CD14-positive monocyte (primary cell): ENCODE data around the gene THSD7A. TPM values are rescaled to one million over a fixed set of nuclear protein-coding genes. Genes with fewer than 3 reads are reported as not detected.

Experiments used
- DNase-seq, 3 donors: peaks; one replicate each; pipeline ENCODE4 v3.0.0-alpha.2; 2011 to 2022
- H2AFZ ChIP-seq: 2 replicates; pipeline ENCODE4 v1.6.0; 2012; ENCODE audit warnings: mild to moderate bottlenecking, low read depth, low read length, inconsistent platforms; ENCODE audit not compliant: insufficient read depth, poor library complexity, severe bottlenecking
- H3K27ac ChIP-seq, 2 donors: 1 replicate in 1 of 2; 2 replicates in 1 of 2; pipeline ENCODE4 v1.5.1; 2012 to 2013; ENCODE audit warnings: low read length in 2 of 2, control low read depth in 1 of 2, inconsistent platforms in 1 of 2, low read depth in 1 of 2, mild to moderate bottlenecking in 1 of 2
- H3K27me3 ChIP-seq, 2 donors: one replicate each; pipeline versions ENCODE4 v1.6.0 to v1.6.1; 2011 to 2013; ENCODE audit warnings: low read length in 2 of 2; ENCODE audit not compliant: control insufficient read depth in 2 of 2, insufficient read depth in 2 of 2
- H3K36me3 ChIP-seq, 2 donors: replicated peaks in 1 of 2; 1 replicate in 1 of 2; 2 replicates in 1 of 2; pipeline versions ENCODE4 v1.5.1 to v1.6.1; 2012 to 2013; ENCODE audit warnings: low read length in 2 of 2, control low read depth in 1 of 2, inconsistent platforms in 1 of 2, mild to moderate bottlenecking in 1 of 2; ENCODE audit not compliant: insufficient read depth in 2 of 2, control insufficient read depth in 1 of 2
- H3K4me1 ChIP-seq, 2 donors: 1 replicate in 1 of 2; 2 replicates in 1 of 2; pipeline versions ENCODE4 v1.5.1 to v1.6.1; 2012 to 2013; ENCODE audit warnings: low read length in 2 of 2, control low read depth in 1 of 2, inconsistent platforms in 1 of 2, mild to moderate bottlenecking in 1 of 2, moderate library complexity in 1 of 2; ENCODE audit not compliant: insufficient read depth in 2 of 2, control insufficient read depth in 1 of 2
- H3K4me2 ChIP-seq: replicated peaks from 2 replicates; pipeline ENCODE3; 2012; ENCODE audit warnings: low read length, moderate library complexity, mild to moderate bottlenecking; ENCODE audit not compliant: poor library complexity, severe bottlenecking; ENCODE audit errors: extremely low read depth
- H3K4me3 ChIP-seq, 3 experiments: fragments of 200-600 bp in 1 of 3; sonication (generic) in 1 of 3; replicated peaks in 1 of 3; 1 replicate in 2 of 3; 2 replicates in 1 of 3; pipeline ENCODE4 v1.5.1; 2011 to 2013; ENCODE audit warnings: low read length in 3 of 3, mild to moderate bottlenecking in 3 of 3, control low read depth in 2 of 3, low read depth in 2 of 3, inconsistent platforms in 1 of 3, moderate library complexity in 1 of 3
- H3K79me2 ChIP-seq: 2 replicates; pipeline ENCODE4 v1.6.0; 2012; ENCODE audit warnings: mild to moderate bottlenecking, control low read depth, inconsistent platforms, low read length, moderate library complexity; ENCODE audit not compliant: insufficient read depth
- H3K9ac ChIP-seq: 2 replicates; pipeline ENCODE4 v1.6.0; 2017; ENCODE audit warnings: low read length, mild to moderate bottlenecking; ENCODE audit not compliant: insufficient read depth, poor library complexity, severe bottlenecking
- H3K9me3 ChIP-seq, 2 donors: replicated peaks in 1 of 2; 1 replicate in 1 of 2; 2 replicates in 1 of 2; pipeline versions ENCODE4 v1.5.1 to v1.6.1; 2012 to 2013; ENCODE audit warnings: low read length in 2 of 2, control low read depth in 1 of 2; ENCODE audit not compliant: control insufficient read depth in 1 of 2, insufficient read depth in 1 of 2
- H4K20me1 ChIP-seq: 2 replicates; pipeline ENCODE4 v1.6.0; 2012; ENCODE audit warnings: mild to moderate bottlenecking, low read length, control low read depth, moderate library complexity; ENCODE audit not compliant: insufficient read depth
- H3K27ac Mint-ChIP-seq, 7 donors: one replicate each; pipeline ENCODE4 v1.8.0; 2020; ENCODE audit warnings: mild to moderate bottlenecking in 7 of 7, mixed read lengths in 7 of 7, moderate library complexity in 6 of 7, inconsistent platforms in 2 of 7
- H3K27me3 Mint-ChIP-seq, 3 donors: one replicate each; pipeline ENCODE4 v1.8.0; 2021 to 2022; ENCODE audit warnings: low read depth in 3 of 3, mild to moderate bottlenecking in 3 of 3, mixed read lengths in 3 of 3, moderate library complexity in 3 of 3, inconsistent platforms in 1 of 3
- H3K36me3 Mint-ChIP-seq, 2 donors: one replicate each; pipeline ENCODE4 v1.8.0; 2020; ENCODE audit warnings: mixed read lengths in 2 of 2, inconsistent platforms in 1 of 2, mild to moderate bottlenecking in 1 of 2
- H3K4me1 Mint-ChIP-seq: one replicate; pipeline ENCODE4 v1.8.0; 2020; ENCODE audit warnings: mild to moderate bottlenecking, mixed read lengths
- H3K4me3 Mint-ChIP-seq, 2 donors: one replicate each; pipeline ENCODE4 v1.8.0; 2020; ENCODE audit warnings: mild to moderate bottlenecking in 2 of 2, mixed read lengths in 2 of 2, moderate library complexity in 1 of 2
- H3K9me3 Mint-ChIP-seq, 7 donors: one replicate each; pipeline ENCODE4 v1.8.0; 2020 to 2022; ENCODE audit warnings: mixed read lengths in 7 of 7, mild to moderate bottlenecking in 6 of 7, moderate library complexity in 6 of 7, inconsistent platforms in 2 of 7
- WGBS: methylation state at CpG from one replicate; pipeline ENCODE4 v1.1.5; 2013; ENCODE audit warnings: missing lambda C conversion rate; ENCODE audit not compliant: insufficient coverage; 5-methylcytosine and 5-hydroxymethylcytosine counted together
- intact Hi-C, 2 donors: fragments of 100-400 bp; cut with micrococcal nuclease; formaldehyde crosslinking; loops; one replicate each; pipeline versions ENCODE4 v1.15.0 to v1.15.1; 2023
- polyA plus RNA-seq, 3 donors: library from polyadenylated mRNA; depleted of rRNA in 1 of 3; unstranded in 2 of 3; stranded (reverse) in 1 of 3; fragments of 300-500 nt in 2 of 3; fragments of >200 nt in 1 of 3; fragmentation: Illumina TruSeq in 2 of 3; gene quantifications; 1 replicate in 2 of 3; 2 replicates in 1 of 3; pipeline ENCODE4 v1.2.3, GENCODE V29; 2012 to 2021
- TF ChIP-seq, protein P1 (sequence below): fragments of 200-600 bp; IDR thresholded peaks from one replicate; pipeline ENCODE4 v1.8.0; 2022; ENCODE audit warnings: antibody characterized with exemption, mild to moderate bottlenecking

Gene THSD7A
- polyA plus RNA-seq, 3 donors: under 0.01 TPM; not detected in 2

- Mint-ChIP-seq H3K4me3 (no peak overlapping the region), H3K36me3 (no peaks in the 10 kb centered on the region), H3K4me1 (no peaks in the 10 kb centered on the region), H3K27me3 (no peaks in the 10 kb centered on the region), H3K9me3 (peaks cover 2 to 22% (median 10%) of the 10 kb centered on the region in 7 donors), H3K27ac (no peak overlapping the region)
- Histone ChIP-seq H3K4me2 (no peak overlapping the region), H3K27me3 (no peaks in the 10 kb centered on the region), H3K79me2 (no peaks in the 10 kb centered on the region), H3K9ac (no peak overlapping the region), H2AFZ (no peak overlapping the region), H3K4me3 (no peak overlapping the region), H3K4me1 (no peaks in the 10 kb centered on the region), H3K36me3 (no peaks in the 10 kb centered on the region), H3K27ac (no peak overlapping the region), H4K20me1 (no peaks in the 10 kb centered on the region), H3K9me3 (peaks cover 9 to 17% of the 10 kb centered on the region in 2 donors)
- intact Hi-C loops: no loop called here
- no peak for DNase-seq
- 69% methylated on average over 2 of the region's 2 CpGs for WGBS
- TF ChIP-seq, protein P1, sequence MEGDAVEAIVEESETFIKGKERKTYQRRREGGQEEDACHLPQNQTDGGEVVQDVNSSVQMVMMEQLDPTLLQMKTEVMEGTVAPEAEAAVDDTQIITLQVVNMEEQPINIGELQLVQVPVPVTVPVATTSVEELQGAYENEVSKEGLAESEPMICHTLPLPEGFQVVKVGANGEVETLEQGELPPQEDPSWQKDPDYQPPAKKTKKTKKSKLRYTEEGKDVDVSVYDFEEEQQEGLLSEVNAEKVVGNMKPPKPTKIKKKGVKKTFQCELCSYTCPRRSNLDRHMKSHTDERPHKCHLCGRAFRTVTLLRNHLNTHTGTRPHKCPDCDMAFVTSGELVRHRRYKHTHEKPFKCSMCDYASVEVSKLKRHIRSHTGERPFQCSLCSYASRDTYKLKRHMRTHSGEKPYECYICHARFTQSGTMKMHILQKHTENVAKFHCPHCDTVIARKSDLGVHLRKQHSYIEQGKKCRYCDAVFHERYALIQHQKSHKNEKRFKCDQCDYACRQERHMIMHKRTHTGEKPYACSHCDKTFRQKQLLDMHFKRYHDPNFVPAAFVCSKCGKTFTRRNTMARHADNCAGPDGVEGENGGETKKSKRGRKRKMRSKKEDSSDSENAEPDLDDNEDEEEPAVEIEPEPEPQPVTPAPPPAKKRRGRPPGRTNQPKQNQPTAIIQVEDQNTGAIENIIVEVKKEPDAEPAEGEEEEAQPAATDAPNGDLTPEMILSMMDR: no peak
Measured at GRCh38 chr7:11865671-11866070, 33.7 kb upstream of the THSD7A start.

DNA sequence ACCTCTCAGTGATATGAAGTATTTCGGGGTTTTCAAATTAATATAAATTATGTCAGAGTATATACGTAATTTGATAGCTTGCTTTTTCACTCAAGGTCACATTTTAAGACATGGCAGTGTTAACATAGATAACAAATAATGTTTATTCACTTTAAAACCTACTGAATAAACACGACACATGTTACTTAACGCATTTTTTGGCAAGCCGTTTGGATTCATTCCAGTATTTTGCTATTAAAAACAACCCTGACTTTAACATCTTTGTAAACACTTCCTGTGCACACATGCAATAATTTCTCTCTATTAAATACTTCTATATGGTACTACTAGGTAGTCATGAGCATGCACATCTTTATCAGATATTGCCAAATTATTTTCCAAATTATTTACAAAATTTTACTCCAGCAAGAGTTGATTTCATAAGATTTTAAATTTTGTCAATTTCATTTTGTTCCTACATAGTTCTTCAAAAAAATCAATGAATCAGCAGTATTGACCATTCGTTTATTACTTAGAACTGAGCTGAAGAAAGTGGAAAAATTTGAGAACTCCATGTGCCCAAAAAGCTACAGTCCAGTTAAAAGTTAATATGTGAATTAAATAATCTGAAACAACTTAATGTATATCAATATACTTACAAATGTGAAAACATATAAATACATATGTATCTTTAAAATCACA is 26.8 kb upstream of the THSD7A start:
- H3K27ac ChIP-seq: no peak overlapping the region
- H4K20me1 ChIP-seq: no peaks in the 10 kb centered on the region
- no peak overlapping the region for H2AFZ ChIP-seq
- H3K9ac ChIP-seq: no peak overlapping the region
- DNase-seq: no peak
- no peak overlapping the region for H3K4me3 Mint-ChIP-seq
- TF ChIP-seq, protein P1: no peak
- H3K79me2 ChIP-seq: no peaks in the 10 kb centered on the region
- H3K36me3 Mint-ChIP-seq: no peaks in the 10 kb centered on the region
- no peaks in the 10 kb centered on the region for H3K27me3 ChIP-seq
- no CpG with 5 or more reads among the region's 6 CpGs for WGBS
- no peaks in the 10 kb centered on the region for H3K36me3 ChIP-seq
- intact Hi-C loops: loop anchor here in 1 of 2 donors (5.0 kb wide), 1 partner anchor 129 kb away; no protein-coding TSS in a partner anchor
- H3K9me3 ChIP-seq: no peaks in the 10 kb centered on the region
- peaks cover 0 to 6% (median 2%) of the 10 kb centered on the region in 7 donors for H3K9me3 Mint-ChIP-seq
- H3K27ac Mint-ChIP-seq: no peak overlapping the region
- no peaks in the 10 kb centered on the region for H3K4me1 ChIP-seq
- no peak overlapping the region for H3K4me3 ChIP-seq
- no peak overlapping the region for H3K4me2 ChIP-seq
- H3K27me3 Mint-ChIP-seq: no peaks in the 10 kb centered on the region
- H3K4me1 Mint-ChIP-seq: no peaks in the 10 kb centered on the region
